ENCODE measurements around the gene PLA2G2C.

Gene PLA2G2C

GRCh38 chr1:20149601-20150325 lies 36.6 kb downstream of the PLA2G2C start:
- Histone ChIP-seq H3K27ac (ENCODE audit: extremely low read depth, low read depth, low read length) (no peak overlapping the region), H3K4me1 (ENCODE audit: control insufficient read depth, insufficient read depth, low read length) (no peaks in the 10 kb centered on the region), H3K4me3 (ENCODE audit: low read depth, low read length) (no peak overlapping the region), H3K9me3 (ENCODE audit: control insufficient read depth, insufficient read depth, low read depth, low read length) (no peaks in the 10 kb centered on the region), H3K36me3 (ENCODE audit: control insufficient read depth in 2 of 2, insufficient read depth in 1 of 2, low read length in 2 of 2) (no peaks in the 10 kb centered on the region)
- TF ChIP-seq ZNF449 (tag by site-specific recombination; IDR thresholded peaks at IDR 0.05) (no peak), PRDM4 (tag by site-specific recombination; IDR thresholded peaks at IDR 0.05) (peak; percentile 57; the same call in 1 of the 2 replicates)
- ChIA-PET POLR2A (no interaction called here), CTCF (interaction anchor here (0.7 to 6.0 kb wide), 4 partner anchors 50 to 700 kb away, joined by 3 to 53 read pairs (median 25); no protein-coding TSS in a partner anchor)

GRCh38 chr1:20148571-20149500 lies 37.5 kb downstream of the PLA2G2C start:
- H3K27ac ChIP-seq (ENCODE audit: extremely low read depth, low read depth, low read length): no peak overlapping the region
- no peak overlapping the region for H3K4me3 ChIP-seq (ENCODE audit: low read depth, low read length)
- ChIA-PET CTCF (interaction anchor here (0.6 to 1.3 kb wide), 3 partner anchors 213 to 393 kb away, joined by 3 read pairs; no protein-coding TSS in a partner anchor), POLR2A (no interaction called here)
- TF ChIP-seq KLF17 (tag by site-specific recombination; IDR thresholded peaks at IDR 0.05): no peak
- TF ChIP-seq ZNF302 (tag by site-specific recombination; IDR thresholded peaks at IDR 0.05; ENCODE audit: low read depth): no peak
- TF ChIP-seq ZNF777 (tag by site-specific recombination; IDR thresholded peaks at IDR 0.05; ENCODE audit: borderline replicate concordance): no peak
- no peak for TF ChIP-seq ZNF692 (tag by site-specific recombination; IDR thresholded peaks at IDR 0.05)
- TF ChIP-seq CTCF (tag by site-specific recombination; IDR thresholded peaks at IDR 0.05): no peak
- TF ChIP-seq YY2 (tag by site-specific recombination; IDR thresholded peaks at IDR 0.05): no peak
- no peak for TF ChIP-seq ZNF157 (tag by site-specific recombination; IDR thresholded peaks at IDR 0.05)
- no peak for TF ChIP-seq ZNF426 (tag by site-specific recombination; IDR thresholded peaks at IDR 0.05)
- no peak for TF ChIP-seq ZNF335 (tag by site-specific recombination; conservative IDR thresholded peaks at IDR 0.05)
- TF ChIP-seq HIC1 (tag by site-specific recombination; IDR thresholded peaks at IDR 0.05): no peak
- H3K36me3 ChIP-seq (ENCODE audit: control insufficient read depth in 2 of 2, insufficient read depth in 1 of 2, low read length in 2 of 2): no peaks in the 10 kb centered on the region
- H3K4me1 ChIP-seq (ENCODE audit: control insufficient read depth, insufficient read depth, low read length): no peaks in the 10 kb centered on the region
- no peaks in the 10 kb centered on the region for H3K9me3 ChIP-seq (ENCODE audit: control insufficient read depth, insufficient read depth, low read depth, low read length)

All from HEK293 (cell line).